GM21825 (cell line): ENCODE measurements around the gene BMP5.
"Not testable (repeated sequence)": the region's sequence is repeated elsewhere in the genome, so short reads cannot be mapped to it uniquely, and the experiment has no call there.

ENCODE experiments used
- ATAC-seq: cut with Tn5 transposase; IDR thresholded peaks from one replicate; pipeline ENCODE4 v1.9.1; 2021; ENCODE audit warnings: mild to moderate bottlenecking, moderate library complexity; ENCODE audit not compliant: unreplicated experiment

BMP5 gene

GRCh38 chr6:55875400-55875799 lies at the start of gene BMP5:
TSS of gene BMP5 (minus strand) at chr6:55875590. CDS start at chr6:55874865, 725 bp downstream.
- ATAC-seq, result no peak

- no peak for ATAC-seq
Observed at GRCh38 chr6:55922406-55922805, 47.0 kb upstream of the BMP5 start.

- no peak for ATAC-seq
Observed at GRCh38 chr6:55919716-55920308, 44.4 kb upstream of the BMP5 start.

GRCh38 chr6:55918639-55919038 lies 43.2 kb upstream of the BMP5 start:
- ATAC-seq, result no peak

GRCh38 chr6:55917751-55918415 lies 42.5 kb upstream of the BMP5 start:
- ATAC-seq, result no peak

- no peak for ATAC-seq
Observed at GRCh38 chr6:55916188-55916587, 40.8 kb upstream of the BMP5 start.

GRCh38 chr6:55913228-55914195 lies 38.1 kb upstream of the BMP5 start:
- ATAC-seq, result no peak

- not testable (repeated sequence) for ATAC-seq
Observed at GRCh38 chr6:55910466-55910865, 35.1 kb upstream of the BMP5 start.

- not testable (repeated sequence) for ATAC-seq
Observed at GRCh38 chr6:55909911-55910310, 34.5 kb upstream of the BMP5 start.

- ATAC-seq, result no peak
Observed at GRCh38 chr6:55902796-55903195, 27.4 kb upstream of the BMP5 start.

- ATAC-seq, result no peak
Observed at GRCh38 chr6:55901765-55902270, 26.4 kb upstream of the BMP5 start.

GRCh38 chr6:55898342-55898741 lies 23.0 kb upstream of the BMP5 start:
- ATAC-seq, result no peak

- ATAC-seq, result no peak
Observed at GRCh38 chr6:55897346-55897745, 22.0 kb upstream of the BMP5 start.

GRCh38 chr6:55895972-55896730 lies 20.8 kb upstream of the BMP5 start:
- ATAC-seq, result no peak

- ATAC-seq, result no peak
Observed at GRCh38 chr6:55892749-55893357, 17.5 kb upstream of the BMP5 start.

GRCh38 chr6:55888917-55889316 lies 13.5 kb upstream of the BMP5 start:
- no peak for ATAC-seq

- ATAC-seq, result no peak
Observed at GRCh38 chr6:55886185-55886836, 10.9 kb upstream of the BMP5 start.

GRCh38 chr6:55882718-55883569 lies 7.6 kb upstream of the BMP5 start:
- ATAC-seq, result no peak

- no peak for ATAC-seq
Observed at GRCh38 chr6:55877283-55877682, 1.9 kb upstream of the BMP5 start.
